ENCODE measurements around the gene NLRP4. TPM values are rescaled to one million over a fixed set of nuclear protein-coding genes. Genes with fewer than 3 reads are reported as not detected.

NLRP4 gene
- total and polyA plus RNA-seq, 9 donors: not detected

GRCh38 chr19:55870736-55871135 lies 34.4 kb downstream of the NLRP4 start:
- WGBS (ENCODE audit: insufficient coverage): 84% methylated on average over 7 of the region's 11 CpGs
- H3K4me3 ChIP-seq (ENCODE audit: low read length): no peak overlapping the region
- no peaks in the 10 kb centered on the region for H3K27me3 ChIP-seq (ENCODE audit: control insufficient read depth, insufficient read depth, low read length)
- H3K36me3 ChIP-seq (ENCODE audit: control insufficient read depth, insufficient read depth, low read length): no peaks in the 10 kb centered on the region
- DNase-seq: no peak
- peaks cover 27% of the 10 kb centered on the region for H3K9me3 ChIP-seq (replicated peaks; ENCODE audit: control insufficient read depth, low read depth, low read length)
- no peak overlapping the region for H3K27ac ChIP-seq (ENCODE audit: low read length)
- H3K4me1 ChIP-seq (ENCODE audit: control insufficient read depth, insufficient read depth, low read length): no peaks in the 10 kb centered on the region

DNA sequence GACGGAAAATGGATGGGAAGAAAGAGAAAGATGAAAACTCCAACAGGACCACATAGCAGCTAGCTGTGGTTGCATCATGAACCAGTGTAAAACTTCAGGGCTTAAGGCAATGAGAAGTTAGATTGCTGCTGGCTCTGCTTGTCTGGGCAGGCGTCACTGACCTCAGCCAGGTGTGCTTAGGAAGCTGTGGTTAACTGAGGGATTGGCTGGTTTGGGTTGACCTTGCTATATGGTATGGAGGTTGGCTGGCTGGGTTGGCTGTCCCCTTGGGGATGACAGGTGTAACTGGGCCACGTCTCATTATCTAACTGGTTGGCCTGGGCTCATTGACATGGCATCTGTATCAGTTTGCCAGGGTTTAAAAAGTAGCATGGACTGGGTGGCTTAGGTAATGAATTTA lies 40.9 kb downstream of the NLRP4 start:
- 60% methylated on average over 3 of the region's 3 CpGs for WGBS (ENCODE audit: insufficient coverage)
- H3K9me3 ChIP-seq (replicated peaks; ENCODE audit: control insufficient read depth, low read depth, low read length): peaks cover 36% of the 10 kb centered on the region
- H3K27me3 ChIP-seq (ENCODE audit: control insufficient read depth, insufficient read depth, low read length): no peaks in the 10 kb centered on the region
- H3K36me3 ChIP-seq (ENCODE audit: control insufficient read depth, insufficient read depth, low read length): no peaks in the 10 kb centered on the region
- no peak for DNase-seq
- H3K4me1 ChIP-seq (ENCODE audit: control insufficient read depth, insufficient read depth, low read length): no peaks in the 10 kb centered on the region
- H3K4me3 ChIP-seq (ENCODE audit: low read length): no peak overlapping the region
- H3K27ac ChIP-seq (ENCODE audit: low read length): no peak overlapping the region

GRCh38 chr19:55882626-55883025 lies 46.3 kb downstream of the NLRP4 start:
- Histone ChIP-seq H3K9me3 (replicated peaks; ENCODE audit: control insufficient read depth, low read depth, low read length) (peaks cover 33% of the 10 kb centered on the region), H3K36me3 (ENCODE audit: control insufficient read depth, insufficient read depth, low read length) (no peaks in the 10 kb centered on the region), H3K27me3 (ENCODE audit: control insufficient read depth, insufficient read depth, low read length) (no peaks in the 10 kb centered on the region), H3K27ac (ENCODE audit: low read length) (no peak overlapping the region), H3K4me1 (ENCODE audit: control insufficient read depth, insufficient read depth, low read length) (no peaks in the 10 kb centered on the region), H3K4me3 (ENCODE audit: low read length) (no peak overlapping the region)
- DNase-seq: no peak
- 33% methylated on average over 3 of the region's 4 CpGs for WGBS (ENCODE audit: insufficient coverage)

DNA sequence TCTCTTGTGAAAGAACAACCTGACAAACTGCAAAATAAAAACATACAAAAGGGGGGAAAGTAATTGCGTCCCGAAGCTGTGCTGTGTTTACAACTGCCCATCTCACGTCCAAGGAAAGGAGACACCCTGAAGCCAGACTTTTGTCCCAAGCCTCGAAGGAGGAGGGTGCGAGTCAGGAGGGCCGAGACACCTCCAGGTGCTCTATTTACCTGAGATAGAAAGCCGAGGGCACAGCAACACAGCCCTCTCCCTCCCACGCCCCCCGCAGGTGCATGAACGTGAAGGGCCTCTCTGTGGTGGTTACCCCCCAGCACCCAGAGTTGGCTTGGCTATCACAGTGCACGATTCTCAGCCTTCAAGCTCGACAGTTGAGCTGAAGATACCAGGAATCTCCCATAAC lies 62.6 kb downstream of the NLRP4 start:
- DNase-seq: no peak
- no peaks in the 10 kb centered on the region for H3K27me3 ChIP-seq (ENCODE audit: control insufficient read depth, insufficient read depth, low read length)
- peaks cover 18% of the 10 kb centered on the region for H3K9me3 ChIP-seq (replicated peaks; ENCODE audit: control insufficient read depth, low read depth, low read length)
- no peak overlapping the region for H3K27ac ChIP-seq (ENCODE audit: low read length)
- H3K4me1 ChIP-seq (ENCODE audit: control insufficient read depth, insufficient read depth, low read length): no peaks in the 10 kb centered on the region
- no peaks in the 10 kb centered on the region for H3K36me3 ChIP-seq (ENCODE audit: control insufficient read depth, insufficient read depth, low read length)
- H3K4me3 ChIP-seq (ENCODE audit: low read length): no peak overlapping the region
- 81% methylated on average over 10 of the region's 12 CpGs for WGBS (ENCODE audit: insufficient coverage)

DNA sequence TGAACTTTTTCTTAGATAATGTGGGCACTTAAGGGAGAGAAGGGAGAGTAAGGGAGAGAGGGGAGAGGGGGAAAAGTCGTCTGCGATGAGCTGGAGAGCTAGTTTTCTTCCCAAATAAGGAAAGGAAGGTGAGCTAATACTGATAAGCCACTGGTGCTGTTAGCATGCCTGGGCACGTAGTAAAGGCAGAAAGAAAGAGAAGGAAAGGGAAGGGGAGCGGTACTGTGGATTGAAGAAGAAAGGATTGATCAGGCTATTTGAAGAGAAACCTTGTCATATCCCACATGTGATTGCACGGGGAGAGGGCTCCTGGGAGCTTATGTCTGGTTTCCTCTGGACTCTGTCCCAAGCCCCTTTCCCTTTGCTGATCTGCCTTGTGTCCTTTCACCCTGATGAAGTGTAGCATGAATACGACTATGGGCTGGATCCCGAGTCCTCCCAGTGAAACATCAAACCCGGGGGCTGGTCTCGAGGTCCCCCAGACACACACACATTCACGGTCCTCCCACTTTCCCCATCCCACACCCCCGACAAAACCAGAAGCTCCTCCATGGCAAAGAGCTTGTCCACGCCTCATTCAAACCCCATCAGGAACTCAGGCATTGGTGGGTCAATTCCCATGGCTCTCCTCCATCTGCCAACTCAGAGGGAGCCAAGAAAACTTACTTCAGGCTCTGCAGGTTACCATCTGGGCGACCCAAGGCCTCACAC lies 65.2 kb downstream of the NLRP4 start:
- DNase-seq: no peak
- Histone ChIP-seq H3K9me3 (replicated peaks; ENCODE audit: control insufficient read depth, low read depth, low read length) (peaks cover 12% of the 10 kb centered on the region), H3K4me3 (ENCODE audit: low read length) (no peak overlapping the region), H3K36me3 (ENCODE audit: control insufficient read depth, insufficient read depth, low read length) (no peaks in the 10 kb centered on the region), H3K4me1 (ENCODE audit: control insufficient read depth, insufficient read depth, low read length) (no peaks in the 10 kb centered on the region), H3K27me3 (ENCODE audit: control insufficient read depth, insufficient read depth, low read length) (no peaks in the 10 kb centered on the region), H3K27ac (ENCODE audit: low read length) (no peak overlapping the region)
- WGBS (ENCODE audit: insufficient coverage): 71% methylated on average over 13 of the region's 13 CpGs

GRCh38 chr19:55902080-55902751 lies 65.9 kb downstream of the NLRP4 start:
- H3K27me3 ChIP-seq (ENCODE audit: control insufficient read depth, insufficient read depth, low read length): no peaks in the 10 kb centered on the region
- WGBS (ENCODE audit: insufficient coverage): 60% methylated on average over 2 of the region's 9 CpGs
- no peak overlapping the region for H3K4me3 ChIP-seq (ENCODE audit: low read length)
- no peaks in the 10 kb centered on the region for H3K4me1 ChIP-seq (ENCODE audit: control insufficient read depth, insufficient read depth, low read length)
- no peak for DNase-seq
- no peak overlapping the region for H3K27ac ChIP-seq (ENCODE audit: low read length)
- H3K36me3 ChIP-seq (ENCODE audit: control insufficient read depth, insufficient read depth, low read length): no peaks in the 10 kb centered on the region
- H3K9me3 ChIP-seq (replicated peaks; ENCODE audit: control insufficient read depth, low read depth, low read length): peaks cover 12% of the 10 kb centered on the region

- Histone ChIP-seq H3K4me3 (ENCODE audit: low read length) (no peak overlapping the region), H3K9me3 (replicated peaks; ENCODE audit: control insufficient read depth, low read depth, low read length) (peaks cover 20% of the 10 kb centered on the region), H3K36me3 (ENCODE audit: control insufficient read depth, insufficient read depth, low read length) (no peaks in the 10 kb centered on the region), H3K27ac (ENCODE audit: low read length) (no peak overlapping the region), H3K27me3 (ENCODE audit: control insufficient read depth, insufficient read depth, low read length) (no peaks in the 10 kb centered on the region), H3K4me1 (ENCODE audit: control insufficient read depth, insufficient read depth, low read length) (no peaks in the 10 kb centered on the region)
- 82% methylated on average over 5 of the region's 7 CpGs for WGBS (ENCODE audit: insufficient coverage)
- no peak for DNase-seq
Observed at GRCh38 chr19:55907286-55907685, 70.9 kb downstream of the NLRP4 start.

DNA sequence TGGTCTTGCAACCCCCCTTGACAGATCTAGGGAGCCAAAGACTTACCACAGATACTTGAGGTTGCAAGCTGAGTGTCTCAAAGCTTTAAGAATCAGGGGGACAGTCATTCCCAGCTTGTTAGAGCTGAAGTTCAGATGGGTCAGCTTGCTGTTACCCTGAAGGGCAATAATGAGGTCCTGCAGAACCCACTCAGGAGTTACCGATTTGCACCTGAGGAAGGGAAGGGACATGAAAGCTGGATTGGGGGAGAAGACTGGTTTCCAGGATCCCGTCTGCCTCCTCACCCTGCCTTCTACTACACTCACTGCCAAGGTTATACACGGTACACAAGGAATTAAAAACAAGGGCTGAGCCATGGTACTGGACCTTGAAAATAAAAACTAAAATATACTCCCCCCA lies 71.4 kb downstream of the NLRP4 start:
- DNase-seq: no peak
- Histone ChIP-seq H3K4me1 (ENCODE audit: control insufficient read depth, insufficient read depth, low read length) (no peaks in the 10 kb centered on the region), H3K27me3 (ENCODE audit: control insufficient read depth, insufficient read depth, low read length) (no peaks in the 10 kb centered on the region), H3K4me3 (ENCODE audit: low read length) (no peak overlapping the region), H3K27ac (ENCODE audit: low read length) (no peak overlapping the region), H3K9me3 (replicated peaks; ENCODE audit: control insufficient read depth, low read depth, low read length) (peaks cover 20% of the 10 kb centered on the region), H3K36me3 (ENCODE audit: control insufficient read depth, insufficient read depth, low read length) (no peaks in the 10 kb centered on the region)
- no CpG with 5 or more reads among the region's 3 CpGs for WGBS (ENCODE audit: insufficient coverage)

DNA sequence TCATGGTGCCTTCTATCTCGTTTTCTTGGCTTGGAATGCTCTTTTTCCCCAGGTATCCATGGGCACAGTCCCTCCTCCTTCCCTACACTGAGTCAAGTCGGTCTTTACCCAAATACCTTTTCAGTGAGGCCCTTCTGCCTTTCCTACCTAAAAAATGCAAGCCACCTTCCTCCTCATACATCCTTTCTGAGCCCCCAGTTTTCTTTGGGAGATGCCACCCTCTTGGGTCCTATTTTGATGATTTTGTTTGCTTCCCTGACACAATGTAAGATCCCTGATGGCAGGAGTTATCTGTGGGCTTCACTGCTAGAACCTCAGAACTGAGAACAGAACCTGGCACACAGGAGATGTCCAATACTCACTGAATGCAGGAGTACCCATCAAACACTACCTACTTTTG lies 73.5 kb downstream of the NLRP4 start:
- H3K9me3 ChIP-seq (replicated peaks; ENCODE audit: control insufficient read depth, low read depth, low read length): peaks cover 13% of the 10 kb centered on the region
- no peak for DNase-seq
- no peaks in the 10 kb centered on the region for H3K36me3 ChIP-seq (ENCODE audit: control insufficient read depth, insufficient read depth, low read length)
- H3K4me3 ChIP-seq (ENCODE audit: low read length): no peak overlapping the region
- H3K4me1 ChIP-seq (ENCODE audit: control insufficient read depth, insufficient read depth, low read length): no peaks in the 10 kb centered on the region
- H3K27me3 ChIP-seq (ENCODE audit: control insufficient read depth, insufficient read depth, low read length): no peaks in the 10 kb centered on the region
- 35% methylated on average over 2 of the region's 2 CpGs for WGBS (ENCODE audit: insufficient coverage)
- no peak overlapping the region for H3K27ac ChIP-seq (ENCODE audit: low read length)

DNA sequence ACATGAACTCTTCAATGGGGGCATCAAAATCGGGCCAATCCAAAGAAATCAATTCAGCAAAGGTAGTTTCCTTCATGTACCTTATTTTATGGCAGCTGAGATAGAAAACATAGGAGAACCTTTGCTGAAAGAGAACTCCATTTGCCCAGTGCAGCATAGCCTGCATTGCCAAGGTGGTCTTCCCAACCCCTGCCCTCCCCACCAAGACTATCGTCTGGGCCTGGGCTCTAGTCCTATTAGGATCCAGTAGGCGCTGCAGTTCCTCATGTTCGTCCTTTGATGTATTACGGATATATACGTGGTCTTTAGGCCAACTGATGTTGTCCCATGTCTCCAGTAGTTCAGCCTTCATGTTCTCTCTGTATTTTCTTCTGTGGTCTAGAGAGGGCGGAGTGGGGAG lies 76.6 kb downstream of the NLRP4 start:
- no peaks in the 10 kb centered on the region for H3K27me3 ChIP-seq (ENCODE audit: control insufficient read depth, insufficient read depth, low read length)
- no peak for DNase-seq
- no peaks in the 10 kb centered on the region for H3K4me1 ChIP-seq (ENCODE audit: control insufficient read depth, insufficient read depth, low read length)
- peaks cover 12% of the 10 kb centered on the region for H3K9me3 ChIP-seq (replicated peaks; ENCODE audit: control insufficient read depth, low read depth, low read length)
- H3K36me3 ChIP-seq (ENCODE audit: control insufficient read depth, insufficient read depth, low read length): no peaks in the 10 kb centered on the region
- no peak overlapping the region for H3K27ac ChIP-seq (ENCODE audit: low read length)
- H3K4me3 ChIP-seq (ENCODE audit: low read length): no peak overlapping the region
- 89% methylated on average over 1 of the region's 7 CpGs for WGBS (ENCODE audit: insufficient coverage)

Data from muscle of leg (tissue), 11 donors.